Measurements from ENCODE around the gene STIP1.
"Not testable (repeated sequence)": the region's sequence is repeated elsewhere in the genome, so short reads cannot be mapped to it uniquely, and the experiment has no call there.

Gene STIP1

GRCh38 chr11:64161037-64161436 is 24.9 kb upstream of the STIP1 start:
- DNase-seq: no peak

- DNase-seq: not testable (repeated sequence)
Observed at GRCh38 chr11:64162769-64163168, 23.2 kb upstream of the STIP1 start.

- no peak for DNase-seq
Observed at GRCh38 chr11:64163951-64164350, 22.0 kb upstream of the STIP1 start.

GRCh38 chr11:64164392-64165312 is 21.3 kb upstream of the STIP1 start:
- no peak for DNase-seq

GRCh38 chr11:64165481-64165841 is 20.5 kb upstream of the STIP1 start:
- DNase-seq: peak; percentile 22

- DNase-seq: peak; percentile 90
Observed at GRCh38 chr11:64165842-64166635, 19.9 kb upstream of the STIP1 start, which contains the start of gene MACROD1. TSS of gene MACROD1 (minus strand) at chr11:64166113. CDS start at chr11:64165994, 119 bp downstream.

GRCh38 chr11:64170419-64170818 is 15.6 kb upstream of the STIP1 start:
- DNase-seq: no peak

GRCh38 chr11:64173616-64174355 is 12.2 kb upstream of the STIP1 start:
- DNase-seq: no peak

GRCh38 chr11:64176751-64177150 is 9.2 kb upstream of the STIP1 start:
- no peak for DNase-seq

- peak; percentile 22 for DNase-seq
Observed at GRCh38 chr11:64178203-64178602, 7.8 kb upstream of the STIP1 start.

- no peak for DNase-seq
Observed at GRCh38 chr11:64178951-64179639, 6.9 kb upstream of the STIP1 start.

- DNase-seq: no peak
Observed at GRCh38 chr11:64180891-64181290, 5.1 kb upstream of the STIP1 start.

GRCh38 chr11:64181506-64182411 is 4.2 kb upstream of the STIP1 start:
- DNase-seq: peak; percentile 63

- no peak for DNase-seq
Observed at GRCh38 chr11:64183890-64184289, 2.1 kb upstream of the STIP1 start.

- no peak for DNase-seq
Observed at GRCh38 chr11:64185175-64185692, 737 bp upstream of the STIP1 start.

- DNase-seq: peak; percentile 61
Observed at GRCh38 chr11:64186492-64187165, 658 bp downstream of the STIP1 start.

GRCh38 chr11:64192434-64192833 is 6.5 kb downstream of the STIP1 start:
- no peak for DNase-seq

GRCh38 chr11:64196626-64197025 is 10.7 kb downstream of the STIP1 start:
- DNase-seq: no peak

GRCh38 chr11:64198511-64198910 is 12.5 kb downstream of the STIP1 start:
- DNase-seq: no peak

GRCh38 chr11:64201543-64201942 is 15.6 kb downstream of the STIP1 start:
- DNase-seq: no peak

GRCh38 chr11:64202992-64203391 is 17.0 kb downstream of the STIP1 start:
- no peak for DNase-seq
